Upper lobe of right lung (tissue), 1 donor: ENCODE measurements around the gene CYP2D6. TPM values are rescaled to one million over a fixed set of nuclear protein-coding genes. Genes with fewer than 3 reads are reported as not detected.

Source experiments
- ATAC-seq: fragments of 200-7000 bp; cut with Tn5 transposase; one replicate; pipeline ENCODE4 v1.9.1; 2020; ENCODE audit warnings: mild to moderate bottlenecking, moderate library complexity
- DNase-seq: peaks from one replicate; pipeline ENCODE4 v3.0.0-alpha.2; 2020
- H3K27ac ChIP-seq: fragments of 200-600 bp; one replicate; pipeline ENCODE4 v1.8.0; 2022
- H3K27me3 ChIP-seq: fragments of 200-600 bp; one replicate; pipeline ENCODE4 v1.8.0; 2022; ENCODE audit warnings: mild to moderate bottlenecking
- H3K36me3 ChIP-seq: fragments of 200-600 bp; one replicate; pipeline ENCODE4 v1.8.0; 2022
- H3K4me1 ChIP-seq: fragments of 200-600 bp; one replicate; pipeline ENCODE4 v1.8.0; 2022
- H3K4me3 ChIP-seq: fragments of 200-600 bp; one replicate; pipeline ENCODE4 v1.8.0; 2022; ENCODE audit warnings: mild to moderate bottlenecking
- H3K9me3 ChIP-seq: fragments of 200-600 bp; one replicate; pipeline ENCODE4 v1.8.0; 2022
- CTCF ChIP-seq: fragments of 200-600 bp; IDR thresholded peaks from one replicate; pipeline ENCODE4 v1.8.0; 2022; ENCODE audit warnings: antibody characterized with exemption
- intact Hi-C: fragments of 100-400 bp; cut with DNase I; formaldehyde crosslinking; loops from one replicate; pipeline ENCODE4 v1.11.0; 2022
- total RNA-seq: library from RNA; stranded (reverse); fragmentation: NEBNext Ultra II Directional; extraction: Animal tissue kit (Norgen Biotek cat#: 25700); gene quantifications from one replicate; pipeline ENCODE4 v1.2.1, GENCODE V29; 2021
- donor health status: DM: no; HTN: yes; CAD: no; lungs with severe emphysema.

Gene CYP2D6
- total RNA-seq, 1 donor from 2014 or later: 1.0 TPM

DNA sequence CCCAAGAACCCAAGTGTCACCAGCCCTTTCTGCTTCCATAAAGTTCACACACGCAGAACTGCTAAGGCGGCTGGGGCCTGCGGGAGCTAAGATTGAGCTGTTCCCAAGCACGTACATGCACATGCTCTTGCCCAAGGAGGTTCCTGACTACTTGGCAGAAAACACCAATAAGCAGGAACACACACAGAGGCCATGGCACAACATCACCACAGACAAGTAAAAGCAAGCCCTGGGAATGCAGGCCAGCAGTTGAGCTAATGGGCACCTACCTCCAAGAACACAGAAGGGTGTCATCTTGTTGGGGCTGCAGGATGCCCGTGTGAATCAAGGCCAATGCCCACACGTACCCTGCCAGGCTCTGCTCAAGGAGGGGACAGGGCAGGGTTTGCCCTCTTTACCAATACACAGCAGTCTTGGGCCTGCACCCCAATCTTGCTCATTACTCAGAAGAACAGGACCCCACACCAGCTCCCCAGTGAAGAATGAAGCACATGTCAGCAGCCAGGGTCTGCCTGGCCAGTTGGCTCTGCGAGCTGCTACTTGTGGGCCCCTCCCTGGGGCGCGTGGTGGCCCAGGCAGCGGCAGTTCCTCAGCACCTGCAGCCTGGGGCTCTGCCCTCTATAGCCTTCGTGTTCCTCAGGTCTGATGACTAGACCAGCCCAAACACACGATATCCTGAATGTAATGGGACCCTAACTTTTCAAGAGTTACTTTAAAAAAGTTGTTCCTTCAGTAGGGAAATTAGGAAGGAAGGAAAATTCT lies 32.3 kb upstream of the CYP2D6 start:
- ATAC-seq (no peak), DNase-seq (no peak)
- H3K4me3 ChIP-seq: no peak overlapping the region
- H3K36me3 ChIP-seq: peaks cover 18% of the 10 kb centered on the region
- intact Hi-C loops: loop anchor here (10.0 kb wide), 1 partner anchor 272 kb away; the partner anchor contains the start of gene NFAM1
- H3K4me1 ChIP-seq: no peaks in the 10 kb centered on the region
- H3K27ac ChIP-seq: no peak overlapping the region
- no peaks in the 10 kb centered on the region for H3K9me3 ChIP-seq
- no peak for TF ChIP-seq CTCF
- H3K27me3 ChIP-seq: no peaks in the 10 kb centered on the region

DNA sequence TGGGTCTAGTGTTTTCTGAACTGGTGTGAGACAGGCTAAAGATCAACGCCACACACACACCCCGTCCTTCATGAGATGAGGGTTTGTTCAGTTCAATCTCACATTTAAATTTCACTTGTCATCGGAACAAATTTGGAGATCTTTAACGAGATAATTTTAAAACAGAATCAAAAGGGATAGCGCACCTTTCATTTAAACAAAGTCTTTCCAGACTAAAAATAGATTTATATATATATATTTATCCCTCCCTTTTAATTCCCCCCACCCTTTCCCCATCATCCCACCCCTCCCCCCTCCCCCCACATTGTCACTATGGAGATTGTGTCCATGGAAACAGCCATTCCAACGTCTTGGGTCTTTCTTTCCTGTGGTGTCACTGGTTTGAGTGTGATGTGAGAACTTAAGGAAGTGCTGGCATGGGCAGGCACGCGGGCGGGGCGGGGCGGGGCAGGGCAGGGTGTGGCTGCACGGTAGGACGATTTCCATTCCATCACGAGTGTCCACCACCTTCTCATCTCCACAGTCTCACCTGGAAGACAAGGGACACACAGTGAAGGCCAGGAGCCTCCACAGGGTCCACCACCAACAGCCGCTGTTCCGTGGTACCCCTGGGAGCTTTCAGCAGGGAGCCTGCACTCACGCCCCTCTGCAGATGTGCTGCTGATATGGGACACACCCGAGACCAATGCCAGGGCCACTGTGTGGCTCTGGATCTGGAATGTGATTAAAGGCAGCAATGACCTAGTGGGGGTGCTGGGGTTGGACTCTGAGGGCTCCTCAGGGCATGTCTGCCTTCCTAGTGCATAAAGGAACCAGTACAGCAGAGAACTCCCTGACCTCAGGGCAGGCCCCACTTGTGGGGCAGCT lies 30.5 kb upstream of the CYP2D6 start:
- Histone ChIP-seq H3K27ac (no peak overlapping the region), H3K4me1 (no peaks in the 10 kb centered on the region), H3K27me3 (no peaks in the 10 kb centered on the region), H3K4me3 (no peak overlapping the region), H3K36me3 (peaks cover 18% of the 10 kb centered on the region), H3K9me3 (no peaks in the 10 kb centered on the region)
- no peak for TF ChIP-seq CTCF
- intact Hi-C loops: loop anchor here (10.0 kb wide), 1 partner anchor 274 kb away; the partner anchor contains the start of gene NFAM1
- DNase-seq (no peak), ATAC-seq (no peak)

DNA sequence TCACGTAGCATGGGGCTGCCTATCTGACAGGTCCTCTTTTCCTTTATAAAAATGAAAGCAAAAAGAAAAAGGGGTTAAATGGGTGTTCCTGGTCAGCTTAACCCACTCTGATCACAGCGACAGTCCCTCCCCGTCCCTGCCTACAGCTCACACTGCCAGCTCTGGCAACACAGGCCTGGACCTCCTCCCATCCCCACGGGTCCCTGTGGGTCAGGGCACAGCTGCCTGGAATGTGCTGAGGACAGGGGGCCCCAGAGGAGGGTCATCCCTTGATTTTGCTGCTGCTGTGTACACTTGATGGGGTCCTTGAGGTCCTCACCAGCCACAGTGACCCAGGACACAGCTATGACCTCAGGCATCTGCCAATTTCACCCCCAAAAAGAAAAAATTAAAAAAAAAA lies 29.6 kb upstream of the CYP2D6 start:
- intact Hi-C loops: loop anchor here (10.0 kb wide), 1 partner anchor 275 kb away; the partner anchor contains the start of gene NFAM1
- H3K27me3 ChIP-seq: no peaks in the 10 kb centered on the region
- H3K4me1 ChIP-seq: no peaks in the 10 kb centered on the region
- ATAC-seq: no peak
- no peak overlapping the region for H3K4me3 ChIP-seq
- no peak for TF ChIP-seq CTCF
- H3K27ac ChIP-seq: no peak overlapping the region
- H3K36me3 ChIP-seq: peaks cover 16% of the 10 kb centered on the region
- H3K9me3 ChIP-seq: no peaks in the 10 kb centered on the region
- no peak for DNase-seq

GRCh38 chr22:42158456-42159132 lies 28.0 kb upstream of the CYP2D6 start:
- H3K4me3 ChIP-seq: no peak overlapping the region
- H3K27ac ChIP-seq: no peak overlapping the region
- peaks cover 10% of the 10 kb centered on the region for H3K36me3 ChIP-seq
- DNase-seq (no peak), ATAC-seq (no peak)
- no peaks in the 10 kb centered on the region for H3K4me1 ChIP-seq
- H3K9me3 ChIP-seq: no peaks in the 10 kb centered on the region
- intact Hi-C loops: no loop called here
- TF ChIP-seq CTCF: no peak
- no peaks in the 10 kb centered on the region for H3K27me3 ChIP-seq

DNA sequence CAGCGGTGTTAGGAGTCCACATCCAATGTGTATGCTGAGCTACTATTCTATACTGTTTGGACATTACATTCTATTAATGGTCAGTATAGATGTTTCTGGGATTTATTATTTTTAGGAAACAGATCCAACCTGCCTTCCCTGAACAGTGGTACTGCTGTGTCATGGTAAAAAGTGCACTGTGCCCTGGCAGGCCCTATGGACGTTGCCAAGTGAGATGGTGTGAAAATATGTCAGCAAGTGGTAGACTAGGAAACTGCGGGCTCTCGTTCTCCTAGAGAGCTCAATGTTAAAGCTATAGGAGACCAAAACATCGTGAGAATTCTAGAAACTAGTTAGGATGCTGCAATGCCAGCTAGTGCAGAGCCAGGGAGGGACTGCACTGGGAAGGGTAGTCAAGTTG lies 26.0 kb upstream of the CYP2D6 start:
- H3K27me3 ChIP-seq: no peaks in the 10 kb centered on the region
- intact Hi-C loops: no loop called here
- no peak overlapping the region for H3K27ac ChIP-seq
- H3K36me3 ChIP-seq: peaks cover 5% of the 10 kb centered on the region
- no peaks in the 10 kb centered on the region for H3K4me1 ChIP-seq
- H3K4me3 ChIP-seq: no peak overlapping the region
- no peaks in the 10 kb centered on the region for H3K9me3 ChIP-seq
- no peak for DNase-seq
- no peak for TF ChIP-seq CTCF
- no peak for ATAC-seq
